RWPE1 (cell line): ENCODE measurements around the gene MRM1.

ENCODE experiments used
- CTCF ChIA-PET: fragments of 350-600 bp; sonication (Branson Sonifier 250); formaldehyde crosslinking; extraction: SDS; loops from one replicate; lab custom pipeline; 2021; lab: Yijun Ruan, JAX
- POLR2A ChIA-PET: fragments of 400-600 bp; formaldehyde crosslinking; extraction: SDS; loops from one replicate; lab custom pipeline; 2020; ENCODE audit warnings: antibody characterized with exemption; ENCODE audit not compliant: low non-redundant PET; lab: Yijun Ruan, JAX
- DNase-seq: peaks from one replicate; pipeline ENCODE4 v3.0.0; 2012; ENCODE audit warnings: low spot score
- H3K27ac ChIP-seq: fragments of 450-650 bp; 2 replicates; pipeline ENCODE4 v1.5.1; 2017
- TF ChIP-seq, protein P1 (sequence below): fragments of 450-650 bp; conservative IDR thresholded peaks from 2 replicates; pipeline ENCODE4 v1.5.1; 2017; ENCODE audit warnings: low read depth, mild to moderate bottlenecking

The MRM1 gene, protein sequence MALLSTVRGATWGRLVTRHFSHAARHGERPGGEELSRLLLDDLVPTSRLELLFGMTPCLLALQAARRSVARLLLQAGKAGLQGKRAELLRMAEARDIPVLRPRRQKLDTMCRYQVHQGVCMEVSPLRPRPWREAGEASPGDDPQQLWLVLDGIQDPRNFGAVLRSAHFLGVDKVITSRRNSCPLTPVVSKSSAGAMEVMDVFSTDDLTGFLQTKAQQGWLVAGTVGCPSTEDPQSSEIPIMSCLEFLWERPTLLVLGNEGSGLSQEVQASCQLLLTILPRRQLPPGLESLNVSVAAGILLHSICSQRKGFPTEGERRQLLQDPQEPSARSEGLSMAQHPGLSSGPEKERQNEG

GRCh38 chr17:36601303-36602029 is at the start of gene MRM1:
Gene MRM1 (plus strand): TSS chr17:36601583. CDS start chr17:36601811, 228 bp downstream.
- TF ChIP-seq, protein P1, sequence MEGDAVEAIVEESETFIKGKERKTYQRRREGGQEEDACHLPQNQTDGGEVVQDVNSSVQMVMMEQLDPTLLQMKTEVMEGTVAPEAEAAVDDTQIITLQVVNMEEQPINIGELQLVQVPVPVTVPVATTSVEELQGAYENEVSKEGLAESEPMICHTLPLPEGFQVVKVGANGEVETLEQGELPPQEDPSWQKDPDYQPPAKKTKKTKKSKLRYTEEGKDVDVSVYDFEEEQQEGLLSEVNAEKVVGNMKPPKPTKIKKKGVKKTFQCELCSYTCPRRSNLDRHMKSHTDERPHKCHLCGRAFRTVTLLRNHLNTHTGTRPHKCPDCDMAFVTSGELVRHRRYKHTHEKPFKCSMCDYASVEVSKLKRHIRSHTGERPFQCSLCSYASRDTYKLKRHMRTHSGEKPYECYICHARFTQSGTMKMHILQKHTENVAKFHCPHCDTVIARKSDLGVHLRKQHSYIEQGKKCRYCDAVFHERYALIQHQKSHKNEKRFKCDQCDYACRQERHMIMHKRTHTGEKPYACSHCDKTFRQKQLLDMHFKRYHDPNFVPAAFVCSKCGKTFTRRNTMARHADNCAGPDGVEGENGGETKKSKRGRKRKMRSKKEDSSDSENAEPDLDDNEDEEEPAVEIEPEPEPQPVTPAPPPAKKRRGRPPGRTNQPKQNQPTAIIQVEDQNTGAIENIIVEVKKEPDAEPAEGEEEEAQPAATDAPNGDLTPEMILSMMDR = no peak
- CTCF ChIA-PET = interaction anchor here (0.6 to 3.0 kb wide), 7 partner anchors 25 to 789 kb away, joined by 3 to 15 read pairs (median 5); no protein-coding TSS in a partner anchor
- DNase-seq = peak; percentile 93
- peak within 1 kb of the TSS; percentile 82 for H3K27ac ChIP-seq
- POLR2A ChIA-PET = interaction anchor here (0.6 to 1.3 kb wide), 2 partner anchors 67 to 581 kb away, joined by 5 to 9 read pairs; no protein-coding TSS in a partner anchor

DNA sequence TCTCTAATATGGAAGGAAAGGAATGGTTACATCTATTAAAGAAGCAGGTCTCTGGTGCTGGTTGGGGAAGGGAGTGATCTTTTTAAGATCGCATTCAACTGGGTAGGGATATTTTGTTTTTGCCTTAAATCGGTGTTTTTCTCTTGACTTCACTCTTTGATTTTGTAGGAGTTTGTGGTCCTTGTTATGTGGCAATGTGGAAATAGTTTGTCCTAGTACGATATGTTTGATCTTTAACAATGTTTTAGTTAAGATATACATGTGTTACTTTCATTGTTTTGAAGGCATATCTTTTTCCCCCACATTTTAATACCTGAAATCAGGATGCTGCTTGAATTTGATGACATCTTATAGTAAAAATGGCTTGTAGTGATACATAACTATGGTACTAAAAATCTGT is 47.9 kb upstream of the MRM1 start:
- CTCF ChIA-PET = no interaction called here
- no peak overlapping the region for H3K27ac ChIP-seq
- TF ChIP-seq, protein P1 = no peak
- DNase-seq = no peak
- POLR2A ChIA-PET = no interaction called here

DNA sequence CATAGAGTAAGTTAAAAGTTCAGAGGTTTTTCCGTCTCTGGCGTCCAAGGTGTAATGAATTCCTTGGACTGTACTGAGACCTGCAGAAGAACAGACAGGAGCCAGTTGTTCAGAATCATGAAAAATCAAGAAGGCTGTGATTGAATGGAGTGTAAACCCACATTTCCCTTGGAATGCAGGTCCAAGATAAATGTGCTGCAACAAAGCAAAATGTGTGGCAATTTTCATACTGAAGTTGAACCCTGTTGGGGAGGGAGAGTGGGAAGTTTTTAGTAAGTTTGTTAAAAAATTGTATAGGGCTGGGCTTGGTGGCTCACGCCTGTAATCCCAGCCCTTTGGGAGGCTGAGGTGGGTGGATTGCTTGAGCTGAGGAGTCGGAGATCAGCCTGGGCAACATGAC is 35.3 kb upstream of the MRM1 start:
- POLR2A ChIA-PET = no interaction called here
- CTCF ChIA-PET = no interaction called here
- no peak overlapping the region for H3K27ac ChIP-seq
- TF ChIP-seq, protein P1 = no peak
- DNase-seq = no peak

DNA sequence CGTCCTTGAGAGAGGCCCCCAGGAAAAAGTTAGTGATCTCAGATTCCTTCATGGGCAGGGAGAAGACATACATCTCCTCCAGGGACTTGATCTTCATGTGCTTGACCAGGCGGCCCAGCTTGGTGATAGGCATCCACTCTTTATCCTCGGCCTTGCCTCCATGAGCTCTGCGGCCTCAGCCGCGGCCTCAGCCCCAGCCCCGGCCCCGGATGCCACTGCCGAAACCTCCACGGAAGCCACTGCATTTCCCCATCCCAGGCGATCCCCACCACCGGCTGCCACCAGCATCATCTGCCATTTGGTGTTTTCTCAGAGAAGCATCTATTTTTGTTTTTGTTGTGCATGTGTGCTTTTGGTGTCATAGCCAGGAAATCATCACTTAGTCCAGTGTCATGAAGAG is 26.4 kb upstream of the MRM1 start:
- TF ChIP-seq, protein P1 = no peak
- no peak overlapping the region for H3K27ac ChIP-seq
- DNase-seq = no peak
- POLR2A ChIA-PET = no interaction called here
- CTCF ChIA-PET = no interaction called here

DNA sequence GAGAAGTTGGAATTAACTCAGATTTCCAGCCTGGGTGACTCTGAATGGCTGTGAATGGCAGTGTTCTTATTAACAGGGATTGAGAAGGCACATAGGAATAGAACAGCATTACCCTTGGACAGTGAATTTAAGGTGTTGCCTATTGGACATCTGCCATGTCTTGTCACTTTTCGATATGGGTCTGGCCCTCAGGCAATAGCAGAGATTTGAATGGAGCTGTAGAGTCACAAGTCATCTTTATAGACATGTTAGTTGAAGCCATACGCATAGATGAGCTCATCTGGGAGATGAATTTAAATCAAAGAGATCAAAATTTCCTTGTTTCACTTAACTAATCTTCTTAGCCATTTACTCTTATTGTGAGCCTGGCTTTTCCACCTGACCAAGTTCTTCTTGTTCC is 24.6 kb upstream of the MRM1 start:
- H3K27ac ChIP-seq = no peak overlapping the region
- CTCF ChIA-PET = no interaction called here
- TF ChIP-seq, protein P1 = no peak
- POLR2A ChIA-PET = no interaction called here
- DNase-seq = no peak

- ChIA-PET POLR2A (no interaction called here), CTCF (no interaction called here)
- TF ChIP-seq, protein P1 = no peak
- no peak for DNase-seq
- H3K27ac ChIP-seq = no peak overlapping the region
These were observed 22.7 kb upstream of the MRM1 start for GRCh38 chr17:36578671-36579070.
